ENCODE data around the gene CMTM8.

CMTM8 gene

DNA sequence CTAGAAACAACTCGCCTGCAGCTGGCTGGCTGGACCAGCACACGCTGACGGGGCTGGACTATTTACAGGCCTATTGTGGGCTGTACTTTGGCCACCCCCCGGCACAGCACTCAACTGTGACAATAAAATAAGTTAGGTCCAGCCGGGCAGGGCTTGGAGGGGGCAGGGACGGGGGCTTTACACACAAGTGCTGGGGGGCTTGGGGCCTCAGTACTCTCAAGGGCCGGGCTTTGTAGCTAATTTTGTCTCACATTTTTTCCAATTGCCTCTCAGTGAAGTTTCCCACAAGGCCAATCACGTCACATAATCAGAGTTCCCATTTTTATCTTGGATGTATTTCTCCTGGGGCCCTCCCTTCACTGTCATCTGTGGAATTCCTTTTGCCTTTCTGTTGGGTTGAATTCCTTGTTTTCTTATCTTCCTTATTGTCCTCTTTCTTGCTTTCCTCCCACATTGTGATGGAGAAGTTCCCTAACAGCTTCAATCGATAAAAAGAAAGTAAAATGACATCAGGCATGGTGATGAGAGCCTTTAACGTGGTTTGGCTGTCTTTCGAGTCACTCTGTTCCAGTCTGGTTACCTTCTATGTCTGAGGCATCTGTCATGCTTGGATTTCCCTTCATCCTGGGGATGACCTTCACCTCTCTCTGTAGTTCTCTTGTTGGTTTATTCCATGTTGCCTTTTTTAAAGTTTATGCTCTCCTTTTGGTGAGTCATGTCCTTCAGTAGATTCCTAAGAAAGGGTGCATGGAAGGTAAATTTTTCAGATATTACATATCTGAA, 109.1 kb downstream of the CMTM8 start:
- DNase-seq, result no peak

DNA sequence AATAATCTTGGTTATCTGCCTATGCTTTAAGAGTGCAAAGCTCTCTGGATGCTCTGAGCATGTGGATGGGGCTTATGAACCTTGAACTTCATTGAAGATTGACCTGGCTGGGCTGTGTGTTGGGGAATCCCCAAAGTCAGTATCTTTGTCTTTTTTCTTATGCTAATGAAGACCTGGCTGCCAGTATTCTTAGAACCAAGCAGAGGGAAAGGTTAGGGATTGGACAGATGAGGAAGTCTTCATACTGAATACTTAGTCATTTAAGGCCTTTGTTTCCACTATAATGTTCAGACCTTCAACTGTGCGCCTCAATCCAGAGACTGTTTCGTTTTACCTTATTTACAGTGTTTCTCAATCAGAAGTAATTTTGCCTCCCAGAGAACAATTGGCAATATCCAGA, 110.7 kb downstream of the CMTM8 start:
- no peak for DNase-seq

DNA sequence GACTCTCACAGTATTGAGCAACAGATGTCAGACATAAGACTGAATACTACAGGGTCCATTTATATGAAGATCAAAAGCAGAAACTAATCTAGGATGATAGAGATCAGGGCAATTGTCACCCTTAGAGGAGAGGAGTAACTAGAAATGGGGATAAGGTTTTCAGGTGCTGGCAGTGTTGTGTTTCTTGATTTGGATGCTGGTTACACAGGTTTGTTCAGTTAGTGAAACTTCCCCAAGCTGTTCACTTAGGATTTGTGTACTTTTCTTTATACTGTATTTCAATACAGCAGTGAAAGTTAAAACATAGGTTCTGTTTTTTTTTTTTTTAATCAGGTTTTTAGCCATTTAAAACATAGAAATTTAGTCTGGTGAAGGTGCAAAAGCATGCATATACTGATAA, 114.1 kb downstream of the CMTM8 start:
- DNase-seq, result no peak

DNA sequence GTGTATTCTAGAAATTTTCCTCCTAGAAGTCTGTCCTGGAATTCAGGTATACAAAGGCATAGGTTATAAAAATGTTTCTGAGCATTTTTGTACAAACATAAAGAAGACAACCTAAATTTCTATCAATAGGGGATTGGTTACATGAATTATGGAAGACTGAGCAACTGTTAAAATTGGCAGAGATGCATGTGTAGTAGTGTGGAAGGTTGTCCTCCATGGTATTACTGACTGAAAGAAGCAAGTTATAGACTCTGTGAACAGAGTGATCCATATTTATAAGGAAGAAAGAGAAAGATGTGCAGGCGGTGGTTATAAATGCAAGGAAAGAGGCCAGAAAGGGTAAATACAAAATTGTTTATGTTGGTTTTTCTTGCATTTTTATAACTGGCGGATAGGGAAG, 114.9 kb downstream of the CMTM8 start:
- DNase-seq, result no peak

DNA sequence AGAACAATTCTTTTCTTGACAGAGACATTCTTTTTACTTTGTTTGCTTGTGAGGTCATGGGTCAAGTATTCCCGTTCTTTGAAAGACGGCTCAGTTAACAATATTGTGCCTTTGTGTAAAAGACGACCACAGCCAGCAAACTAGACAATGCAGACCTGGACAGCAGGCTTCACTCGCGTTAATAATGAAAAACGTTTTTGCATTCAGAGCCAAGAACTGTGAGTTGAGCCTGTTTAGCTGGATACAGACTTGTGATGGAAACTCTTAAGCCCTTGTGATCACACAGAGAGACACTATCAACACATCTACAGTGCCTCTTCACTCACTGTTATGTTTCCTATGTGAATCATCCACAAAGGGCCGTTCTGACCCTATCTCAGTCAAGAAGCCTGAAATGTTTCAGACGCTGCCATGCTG, 115.9 kb downstream of the CMTM8 start:
- no peak for DNase-seq

DNA sequence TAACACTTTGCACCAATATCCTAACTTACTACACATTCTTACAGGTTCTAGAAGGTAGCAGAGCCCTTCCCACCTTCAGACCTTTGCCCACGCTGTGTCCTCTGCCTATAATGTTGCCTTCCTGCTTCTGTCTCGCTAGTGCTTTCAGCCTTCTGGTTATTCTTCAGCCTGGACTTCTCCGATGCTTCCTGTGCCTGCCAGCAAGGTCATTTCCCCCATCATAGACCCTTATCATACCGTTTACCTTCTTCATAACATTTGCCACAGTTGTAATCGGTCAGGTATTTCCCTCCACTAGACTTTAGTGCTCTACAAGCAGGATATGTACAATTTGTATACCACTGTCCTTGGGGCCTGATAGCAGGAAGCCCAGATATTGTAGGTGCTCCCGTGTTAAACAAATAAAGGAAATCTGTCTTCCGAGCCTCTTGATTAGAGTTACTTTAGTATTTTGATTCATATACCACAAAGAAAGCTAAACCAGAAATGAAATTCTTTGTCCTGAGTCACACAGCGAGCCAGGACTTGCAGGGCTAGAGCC, 117.3 kb downstream of the CMTM8 start:
- DNase-seq, result no peak

DNA sequence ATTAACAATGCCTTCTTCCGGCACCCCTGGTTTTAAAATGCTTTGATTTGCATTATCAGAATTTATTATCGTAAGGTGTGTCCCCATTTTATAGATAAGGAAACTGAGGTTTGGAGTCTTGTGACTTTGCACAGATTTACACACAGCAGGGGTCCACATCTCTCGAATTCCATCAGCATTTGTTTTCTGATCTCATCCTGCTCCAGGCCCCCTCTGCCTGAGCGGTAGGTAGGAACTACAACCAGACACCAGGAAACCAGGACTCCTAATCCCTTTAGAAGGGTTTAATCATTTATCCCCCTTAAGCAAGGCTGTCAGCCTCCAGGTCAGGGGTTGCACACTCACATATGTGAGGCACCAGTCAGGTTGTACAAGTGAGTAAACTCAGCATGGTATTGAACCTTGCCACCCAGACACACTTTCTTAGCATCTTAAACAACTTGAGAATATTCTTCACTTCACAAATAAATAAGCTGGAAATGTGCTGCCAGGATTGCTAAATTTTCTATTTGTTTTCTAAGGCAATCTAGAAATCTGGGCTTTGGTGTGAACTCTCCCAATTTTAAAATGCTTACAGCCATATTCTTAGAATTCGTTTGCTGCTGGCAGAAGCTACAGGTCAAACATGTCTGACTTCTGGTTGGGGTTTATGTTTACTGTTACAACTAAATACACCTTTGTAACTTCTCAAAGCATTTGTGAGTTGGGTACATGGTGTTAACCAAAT, 121.4 kb downstream of the CMTM8 start:
- DNase-seq, result no peak

DNA sequence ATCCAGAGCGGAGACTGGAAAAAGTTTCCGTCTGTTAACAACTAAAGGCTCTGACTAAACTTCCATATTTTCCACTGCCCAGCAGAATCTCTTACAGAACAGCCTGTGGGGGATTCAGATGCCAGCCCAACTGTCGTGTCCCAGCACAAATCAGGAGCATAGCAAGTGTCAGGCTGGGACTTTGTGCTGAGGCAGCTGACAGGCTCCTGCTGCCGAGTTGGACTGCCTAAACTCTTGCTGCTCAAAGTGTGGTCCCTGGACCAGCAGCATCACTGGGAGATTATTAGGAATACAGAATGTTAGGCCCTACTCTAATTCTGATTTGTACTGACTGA, 122.0 kb downstream of the CMTM8 start:
- no peak for DNase-seq

DNA sequence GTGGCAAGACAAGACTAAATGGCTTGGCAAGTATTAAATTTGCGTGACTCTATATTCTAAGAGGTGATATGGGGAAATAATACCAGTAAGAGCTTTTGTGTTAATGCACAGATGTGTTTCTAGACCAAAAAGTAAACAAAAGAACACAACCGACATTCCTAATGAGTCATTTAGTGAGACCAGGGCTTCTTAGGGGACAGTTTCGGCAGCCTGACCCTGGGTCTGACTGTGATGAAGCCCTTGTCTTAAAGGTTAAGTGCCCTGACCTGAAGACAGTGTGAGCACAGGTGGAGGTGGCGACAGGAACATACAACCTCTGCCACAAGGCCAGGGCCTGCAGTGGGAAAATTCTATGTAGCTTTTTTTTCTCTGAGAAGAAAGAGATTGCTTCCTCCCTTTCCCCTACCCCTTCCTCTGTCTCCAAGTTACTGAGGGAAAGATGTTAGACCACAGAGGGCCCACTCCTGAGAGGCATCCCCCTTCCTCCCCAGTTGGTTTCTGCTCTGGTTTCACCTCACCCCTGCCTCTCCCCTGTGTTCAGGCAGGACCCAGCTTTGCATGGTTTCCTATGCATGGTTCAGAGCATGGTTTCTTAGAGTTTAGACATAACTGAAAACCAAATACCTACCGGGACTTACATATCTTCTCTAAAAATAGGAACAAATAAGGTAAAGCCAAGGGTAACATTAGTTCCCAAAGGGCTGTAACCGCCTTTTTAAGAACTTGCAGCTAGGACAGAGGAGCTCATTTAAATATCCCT, 128.3 kb downstream of the CMTM8 start:
- no peak for DNase-seq

DNA sequence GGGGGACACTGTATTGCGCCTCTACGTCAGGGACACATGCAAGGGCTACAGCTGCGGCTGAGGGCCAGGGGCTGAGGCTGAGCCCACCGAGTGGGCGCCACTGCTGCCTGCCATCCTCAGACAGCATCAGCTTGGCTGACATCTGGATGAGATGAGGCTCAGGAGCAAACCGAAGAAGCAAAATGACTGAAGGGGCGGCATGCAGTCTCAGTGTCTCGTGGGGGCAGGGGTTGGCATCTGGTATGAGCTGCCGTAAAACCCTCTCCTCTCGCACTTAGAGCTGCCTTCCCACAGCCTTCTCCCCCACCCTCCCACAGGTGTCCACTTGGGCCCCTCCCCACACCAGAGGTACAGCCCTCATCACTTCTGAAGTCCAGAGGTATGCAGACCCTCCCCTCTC, 129.0 kb downstream of the CMTM8 start:
- no peak for DNase-seq

DNA sequence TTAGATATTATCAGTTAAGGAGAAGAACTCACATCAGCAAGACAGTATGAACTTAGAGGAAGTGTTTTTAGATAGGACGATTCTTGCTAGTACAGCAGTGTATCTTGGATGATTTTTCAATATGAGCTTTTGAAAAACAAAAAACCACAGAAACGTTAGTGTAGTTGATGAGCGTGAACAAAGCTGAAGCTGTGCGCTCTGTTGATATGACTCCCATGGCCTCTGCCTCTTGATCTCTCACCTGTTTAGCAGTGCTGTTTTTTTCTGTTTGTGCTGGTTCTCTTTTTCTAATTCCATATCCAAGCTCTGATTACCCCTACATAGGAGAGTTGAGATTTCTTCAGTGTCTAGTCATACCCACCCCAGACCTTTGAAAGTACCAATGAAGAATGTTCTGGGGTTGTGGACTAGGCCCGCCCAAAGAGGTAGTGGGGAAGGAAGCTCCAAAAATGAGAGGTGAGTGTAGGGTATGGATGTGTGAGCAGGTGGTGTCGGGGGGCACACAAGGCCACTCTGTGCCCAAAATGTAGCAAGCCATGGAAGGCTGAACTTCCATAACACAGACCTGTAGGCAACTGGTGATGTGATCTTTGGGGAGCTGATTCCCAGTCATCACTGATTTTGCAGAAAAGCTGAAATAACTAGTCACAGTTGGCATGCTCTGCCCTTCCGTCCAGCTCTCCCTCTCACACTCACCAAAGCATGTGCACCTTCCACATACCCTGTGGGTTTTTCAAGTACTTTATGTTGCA, 133.2 kb downstream of the CMTM8 start:
- no peak for DNase-seq

DNA sequence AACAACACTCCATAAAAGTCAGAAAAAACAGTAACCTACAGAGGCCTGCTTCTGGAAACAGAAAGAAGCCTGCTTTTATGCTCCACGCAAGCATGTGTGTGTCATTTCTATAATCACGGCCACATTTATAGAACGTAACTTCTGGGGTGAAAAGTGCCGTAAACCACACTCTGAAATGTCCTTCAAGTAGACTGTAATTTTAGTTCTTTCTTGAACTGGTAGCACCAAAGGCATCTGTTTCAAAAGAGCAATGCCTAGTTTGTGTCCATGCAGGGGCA, 133.7 kb downstream of the CMTM8 start:
- no peak for DNase-seq

DNA sequence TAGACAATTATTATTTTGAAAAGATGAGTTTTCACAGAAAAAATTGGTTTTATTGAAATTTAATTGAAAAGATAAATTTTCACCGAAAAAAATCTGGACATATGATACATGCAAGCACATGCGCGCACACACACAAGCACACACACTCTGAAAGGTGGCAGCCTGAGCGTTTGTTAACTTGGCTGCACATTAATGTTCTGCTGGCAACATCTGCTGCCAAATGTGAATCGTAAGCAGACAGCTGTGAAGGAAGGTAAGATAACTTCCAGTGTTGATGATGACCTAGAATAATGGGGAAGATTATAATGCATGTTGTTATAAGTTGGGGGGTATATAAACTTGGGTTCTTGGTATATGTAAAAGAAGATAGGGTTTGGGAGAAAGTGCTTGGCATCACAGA, 134.8 kb downstream of the CMTM8 start:
- no peak for DNase-seq

DNA sequence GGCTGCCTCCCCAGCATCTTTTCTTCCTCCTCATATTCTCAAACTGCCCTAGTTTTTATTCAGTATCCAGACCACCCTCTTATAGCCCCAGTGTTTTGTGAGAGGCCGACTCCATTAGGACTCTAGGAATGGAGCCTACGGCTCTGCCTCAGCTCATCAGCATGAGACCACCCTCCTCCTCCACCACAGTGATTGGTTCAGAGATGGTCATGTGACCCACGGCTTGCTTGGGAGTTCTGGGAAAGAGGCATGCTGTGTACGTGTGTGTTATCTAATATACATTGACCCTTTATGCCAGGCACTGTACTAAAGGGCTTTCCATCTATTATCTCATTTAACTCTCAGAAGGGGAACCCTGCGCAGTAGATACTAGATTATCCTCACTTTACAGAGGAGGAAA, 135.4 kb downstream of the CMTM8 start:
- no peak for DNase-seq

DNA sequence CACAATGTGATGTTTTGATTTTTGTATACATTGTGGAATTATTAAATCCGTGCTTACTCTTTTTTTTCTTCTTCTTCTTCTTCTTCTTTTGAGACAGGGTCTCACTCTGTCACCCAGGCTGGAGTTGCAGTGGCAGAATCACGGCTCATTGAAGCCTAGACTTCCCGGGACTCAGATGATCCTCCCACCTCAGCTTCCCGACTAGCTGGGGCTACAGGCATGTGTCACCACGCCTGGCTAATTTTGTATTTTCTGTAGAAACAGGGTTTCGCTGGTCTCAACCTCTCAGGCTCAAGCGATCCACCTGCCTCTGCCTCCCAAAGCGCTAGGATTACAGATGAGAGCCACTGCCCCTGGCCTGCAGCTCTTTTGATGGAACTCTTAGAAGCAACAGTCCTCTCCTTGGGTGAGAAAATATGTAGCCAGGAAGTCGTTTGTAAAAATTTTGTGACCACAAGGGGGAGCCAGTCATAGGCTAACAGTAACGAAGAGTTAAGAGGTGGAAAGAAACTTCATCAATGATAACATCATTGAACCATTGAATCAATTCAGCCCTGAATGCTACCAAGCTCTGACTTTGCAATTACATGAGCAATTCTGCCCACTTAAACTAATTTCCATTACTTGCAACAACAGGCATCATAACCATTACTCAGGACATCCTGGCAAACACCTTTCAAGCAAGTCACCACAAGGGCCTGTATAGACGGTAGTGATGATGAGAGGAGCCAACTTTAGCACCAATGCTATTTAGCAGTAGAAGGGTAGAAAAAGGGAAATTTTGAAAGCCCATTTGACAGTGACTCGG, 136.5 kb downstream of the CMTM8 start:
- DNase-seq, result peak; percentile 35

DNA sequence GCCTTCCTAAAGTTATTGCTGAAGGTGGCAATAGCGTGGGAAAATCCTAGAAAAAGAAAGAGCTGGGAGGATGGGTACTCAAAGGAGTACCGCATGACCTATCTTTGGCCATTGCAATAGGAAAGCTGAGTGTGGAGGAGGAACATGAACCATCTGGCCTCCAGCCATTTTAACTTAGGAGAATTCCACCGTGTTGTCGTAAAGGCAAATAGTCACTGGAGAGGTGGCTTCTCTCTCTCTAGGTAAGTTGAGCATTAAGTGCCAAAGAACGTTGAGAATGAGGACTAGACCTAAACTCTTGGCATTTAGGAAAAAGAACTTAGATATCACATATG, 137.1 kb downstream of the CMTM8 start:
- no peak for DNase-seq

DNA sequence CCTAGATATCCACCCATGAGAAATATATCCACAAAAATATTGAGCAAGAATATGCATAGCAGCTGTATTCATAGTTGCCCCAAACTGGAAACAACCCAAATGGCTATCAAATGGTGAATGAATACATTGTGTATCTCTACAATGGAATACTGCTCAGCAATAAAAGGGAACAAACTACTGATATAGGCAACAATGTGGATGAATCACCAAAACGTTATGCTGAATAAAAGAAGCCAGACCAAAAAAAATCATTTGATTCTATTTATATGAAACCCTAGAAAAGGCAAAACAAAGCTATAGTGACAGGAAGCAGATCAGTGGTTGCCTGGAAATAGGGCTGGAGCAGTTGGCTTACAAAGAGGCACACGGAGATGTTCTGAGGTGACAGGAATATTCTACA, 137.6 kb downstream of the CMTM8 start:
- no peak for DNase-seq

DNA sequence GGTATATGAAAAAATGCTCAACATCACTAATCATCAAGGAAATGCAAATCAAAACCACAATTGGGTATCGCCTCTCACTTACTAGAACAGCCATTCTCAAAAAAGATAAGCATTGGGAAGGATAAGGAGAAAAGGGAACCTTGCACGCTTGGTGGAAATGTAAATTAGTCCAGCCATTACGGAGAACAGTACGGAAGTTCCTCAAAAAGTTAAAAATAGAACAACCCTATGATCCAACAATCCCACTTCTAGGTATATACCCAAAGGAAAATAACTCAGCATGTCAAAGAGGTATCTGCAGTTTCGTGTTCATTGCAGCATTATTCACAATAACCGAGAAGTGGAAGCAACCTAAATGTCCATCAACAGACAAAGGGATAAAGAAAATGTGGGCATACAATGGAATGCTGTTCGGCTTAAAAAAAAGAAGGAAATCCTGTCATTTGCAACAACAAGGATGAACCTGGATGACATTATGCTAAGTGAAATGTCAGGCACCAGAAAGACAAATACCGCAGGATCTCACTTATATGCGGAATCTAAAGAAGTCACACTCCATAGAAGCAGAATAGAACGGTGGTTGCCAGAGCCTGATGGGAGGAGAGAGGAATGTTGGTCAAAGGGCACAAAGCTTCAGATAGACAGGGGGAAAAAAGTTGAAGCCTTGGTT, 141.5 kb downstream of the CMTM8 start:
- no peak for DNase-seq

DNA sequence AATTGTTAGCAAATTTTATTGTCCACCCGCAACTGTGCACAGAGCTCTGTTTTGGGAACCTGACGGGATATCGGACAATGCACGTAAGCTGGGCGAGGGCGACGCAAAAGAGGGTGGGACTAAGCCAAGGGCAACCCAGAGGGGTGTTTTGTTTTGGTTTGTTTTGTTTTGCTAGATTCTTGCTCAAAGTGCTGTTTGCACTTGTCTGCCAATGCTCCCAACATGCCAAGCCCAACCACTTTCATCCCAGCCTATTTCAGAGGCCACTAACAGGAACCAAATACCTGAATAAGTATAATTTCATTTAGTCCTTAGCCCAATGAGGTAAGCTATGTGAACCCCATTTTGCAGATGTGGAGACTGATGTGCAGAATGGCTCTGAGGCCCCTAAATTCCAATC, 143.4 kb downstream of the CMTM8 start:
- no peak for DNase-seq

DNA sequence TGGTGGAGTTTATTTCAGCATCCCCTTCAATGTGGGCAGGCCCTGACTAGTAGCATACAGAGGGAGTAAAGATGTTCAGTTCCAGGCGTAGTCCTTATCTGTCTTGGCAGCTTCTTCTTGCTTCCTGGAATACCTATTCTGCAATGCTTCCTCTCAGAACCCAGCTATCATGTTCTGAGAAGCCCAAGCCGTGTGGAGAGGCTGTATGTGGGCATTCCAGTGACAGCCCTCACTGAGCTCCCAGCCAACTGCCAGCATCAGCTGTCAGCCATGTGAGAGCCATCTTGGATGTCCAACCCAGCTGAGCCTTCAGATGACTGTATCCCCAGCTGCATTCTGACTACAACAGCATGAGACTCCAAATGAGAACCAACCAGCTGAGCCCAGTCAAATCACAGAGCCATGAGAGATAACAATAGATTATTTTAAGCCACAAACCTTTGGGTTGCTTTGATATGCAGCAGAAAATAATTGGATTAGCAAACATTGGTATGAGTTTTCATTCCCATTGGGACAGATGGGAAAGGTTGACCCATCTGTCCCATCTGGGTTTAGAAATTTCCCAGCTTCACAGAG, 144.7 kb downstream of the CMTM8 start:
- DNase-seq, result no peak

DNA sequence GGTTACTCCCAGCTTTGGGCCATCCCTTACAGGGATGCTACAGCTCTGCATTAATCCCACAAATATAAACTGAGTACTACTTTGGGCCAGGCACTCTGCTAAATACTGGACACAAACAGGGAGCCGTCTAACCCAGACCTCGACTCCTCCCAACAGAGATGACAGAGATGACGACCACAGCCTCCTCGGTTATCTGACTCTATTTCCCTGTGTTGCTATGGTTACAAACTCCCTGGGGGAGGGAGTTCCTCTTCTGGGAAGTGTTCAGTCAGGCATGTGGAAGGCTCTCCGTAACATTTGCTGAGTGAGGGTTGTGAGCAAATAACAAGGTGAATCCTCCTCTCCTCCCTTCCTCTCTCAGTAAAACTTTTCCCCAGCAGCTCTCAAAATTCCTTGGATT, 146.5 kb downstream of the CMTM8 start:
- DNase-seq, result no peak

DNA sequence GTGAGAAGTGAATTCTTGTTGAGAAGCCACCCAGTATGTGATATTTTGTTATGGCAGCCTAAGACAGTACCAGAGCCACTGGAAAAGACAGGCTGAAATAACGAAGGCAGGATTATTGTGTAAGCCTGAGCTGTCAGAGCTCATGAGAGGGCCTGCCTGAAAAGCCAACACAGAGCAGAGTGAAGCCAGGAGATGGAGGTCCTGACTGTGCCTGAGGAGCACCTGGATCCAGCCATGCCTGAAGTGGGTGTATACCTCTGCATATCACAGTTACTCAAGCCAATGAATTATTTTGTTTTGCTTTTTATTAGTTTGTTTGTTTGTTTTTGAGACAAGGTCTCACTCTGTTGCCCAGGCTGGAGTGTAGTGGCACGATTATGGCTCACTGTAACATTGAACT, 149.0 kb downstream of the CMTM8 start:
- DNase-seq, result no peak

All from stimulated activated CD4-positive, alpha-beta T cell treated with anti-CD3 and anti-CD28 coated beads, Interleukin-4, amount 100 ng/mL, for 4 hours (primary cell).